ENCODE measurements around the gene BDNF.
"Not testable (repeated sequence)": the region's sequence is repeated elsewhere in the genome, so short reads cannot be mapped to it uniquely, and the experiment has no call there.

BDNF gene

GRCh38 chr11:27700351-27701301, at the start of gene BDNF:
Gene BDNF, minus strand, starts transcription at chr11:27700455. Its CDS starts 41,891 bp downstream, at chr11:27658564.
- DNase-seq: no peak

DNA sequence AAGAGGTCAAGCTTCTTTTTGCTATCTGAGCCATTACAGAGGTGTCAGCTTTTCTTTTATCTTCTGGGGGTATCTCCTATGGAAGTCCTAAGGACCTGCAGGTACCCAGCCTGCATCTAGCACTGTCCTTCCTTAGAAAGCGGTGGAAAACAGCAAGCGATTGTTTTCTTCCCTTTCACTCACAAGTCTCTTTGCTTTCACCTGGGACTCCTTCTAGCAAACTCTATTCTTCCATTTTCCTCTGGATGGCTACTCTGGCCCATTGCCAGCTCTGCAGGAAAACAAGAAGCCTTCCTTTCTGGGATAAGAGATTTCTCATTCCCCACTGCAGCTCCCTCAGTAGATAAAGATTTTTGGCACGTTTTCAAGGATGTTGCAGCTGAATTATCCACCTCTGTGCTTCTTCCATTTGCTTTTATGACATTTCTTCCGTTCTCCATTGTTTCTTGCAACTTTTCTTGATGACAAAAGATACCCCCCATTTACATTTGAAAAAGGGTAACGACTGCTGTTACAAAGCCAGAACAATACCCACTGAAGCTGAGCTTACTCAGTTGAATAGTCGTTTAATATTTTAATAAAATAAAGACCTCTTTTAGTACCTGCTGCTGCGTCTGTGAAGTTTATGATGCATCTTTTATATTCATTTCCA, 40.2 kb upstream of the BDNF start:
- no peak for DNase-seq

GRCh38 chr11:27735281-27735680, 35.0 kb upstream of the BDNF start:
- DNase-seq: no peak

DNA sequence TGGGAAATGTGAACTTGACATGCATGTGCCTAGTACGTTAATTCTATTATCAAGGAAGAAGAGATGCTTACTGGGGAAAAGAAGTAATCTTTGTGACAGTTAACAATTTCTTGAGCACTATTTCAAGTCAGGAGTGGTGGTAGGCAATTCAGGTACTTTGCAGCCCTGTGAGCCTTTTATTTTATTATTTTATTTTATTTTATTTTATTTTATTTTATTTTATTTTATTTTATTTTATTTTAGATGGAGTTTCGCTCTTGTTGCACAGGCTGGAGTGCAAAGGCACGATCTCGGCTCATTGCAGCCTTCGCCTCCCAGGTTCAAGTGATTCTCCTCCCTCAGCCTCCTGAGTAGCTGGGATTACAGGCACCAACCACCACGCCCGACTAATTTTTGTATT, 31.5 kb upstream of the BDNF start:
- DNase-seq: not testable (repeated sequence)

GRCh38 chr11:27726981-27727380, 26.7 kb upstream of the BDNF start:
- DNase-seq: no peak

- DNase-seq: no peak
These were observed 23.4 kb upstream of the BDNF start for GRCh38 chr11:27723687-27724086.

GRCh38 chr11:27722953-27723344, 22.7 kb upstream of the BDNF start:
- DNase-seq: no peak

DNA sequence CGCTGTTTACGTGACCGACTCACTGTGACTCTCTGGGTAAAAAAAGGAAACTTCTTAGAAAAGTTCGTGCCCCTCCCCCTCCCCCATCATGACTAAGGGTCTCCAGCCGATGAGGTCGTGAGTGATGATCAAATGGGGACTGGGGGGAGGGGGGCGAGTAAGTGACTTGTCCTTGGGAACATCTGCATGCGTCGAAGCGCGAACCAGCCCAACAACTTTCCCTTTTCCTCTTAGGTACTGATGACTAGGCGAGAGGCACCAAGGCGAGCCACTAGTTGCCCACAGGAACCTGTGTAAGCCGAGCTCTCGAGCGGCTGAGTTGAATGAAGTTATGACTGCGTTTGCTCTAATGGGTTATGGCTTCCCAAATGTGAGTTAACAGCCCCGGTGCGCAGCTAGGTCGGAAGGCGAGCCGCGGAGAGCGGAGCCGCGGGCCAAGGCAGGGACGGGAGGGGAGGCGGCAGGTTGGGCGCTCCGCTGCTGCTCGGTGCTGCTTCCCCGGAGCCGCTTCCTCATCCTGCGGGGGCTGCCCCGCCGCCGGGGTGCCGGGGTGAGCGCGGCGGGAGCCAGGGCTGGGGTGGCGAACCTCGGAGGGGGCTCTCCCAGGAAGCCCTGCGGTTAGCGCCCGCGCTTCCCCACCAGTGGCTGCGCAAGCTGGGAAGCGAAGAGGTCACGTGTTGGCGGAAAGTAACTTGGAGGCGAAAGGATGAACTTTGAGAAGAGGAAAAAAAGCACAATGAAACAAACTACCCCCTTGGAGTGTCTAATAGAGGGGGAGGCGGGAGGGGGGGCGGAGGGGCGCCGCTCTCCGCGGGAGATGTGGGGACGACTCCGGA, 22.1 kb upstream of the BDNF start:
- DNase-seq: no peak

DNA sequence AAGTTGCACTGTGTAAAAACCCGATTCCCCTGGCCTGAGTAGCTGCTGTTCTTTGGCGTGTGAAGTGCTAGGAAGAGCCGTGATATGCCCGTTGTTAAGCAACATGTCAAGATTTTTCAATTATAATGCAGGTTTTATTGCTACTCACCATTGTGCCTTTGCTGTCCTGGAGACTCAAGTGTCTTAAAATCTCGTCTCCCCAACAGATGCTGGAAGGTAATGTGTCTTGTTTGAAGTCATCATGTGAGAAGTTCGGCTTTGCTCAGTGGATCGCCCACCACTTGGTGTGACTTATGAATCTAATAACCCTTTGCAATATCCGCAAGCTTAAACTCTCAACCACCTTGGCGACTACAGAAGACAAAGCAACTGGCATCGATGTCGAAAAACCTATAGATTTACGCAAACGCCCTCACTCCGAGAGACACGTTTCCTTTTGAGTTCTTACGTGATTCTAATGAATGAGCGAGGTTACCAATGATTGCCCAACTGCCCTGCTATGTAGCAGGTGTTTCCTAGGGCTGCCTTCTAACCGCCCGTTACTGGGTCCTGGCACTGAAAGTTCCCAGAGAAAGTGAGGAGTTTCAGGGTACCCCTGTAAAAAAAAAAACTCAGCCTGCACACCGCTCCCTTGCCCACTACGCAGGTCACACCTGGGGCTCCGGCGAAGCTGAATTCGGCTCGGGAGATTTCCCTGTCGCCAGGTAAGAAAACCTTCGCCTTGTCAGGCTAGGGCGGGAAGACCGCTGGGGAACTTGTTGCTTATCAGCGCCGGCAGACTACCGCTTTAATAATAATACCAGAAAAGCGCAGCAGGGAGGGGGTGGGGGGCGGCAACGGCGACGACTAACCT, 21.2 kb upstream of the BDNF start:
- no peak for DNase-seq

DNA sequence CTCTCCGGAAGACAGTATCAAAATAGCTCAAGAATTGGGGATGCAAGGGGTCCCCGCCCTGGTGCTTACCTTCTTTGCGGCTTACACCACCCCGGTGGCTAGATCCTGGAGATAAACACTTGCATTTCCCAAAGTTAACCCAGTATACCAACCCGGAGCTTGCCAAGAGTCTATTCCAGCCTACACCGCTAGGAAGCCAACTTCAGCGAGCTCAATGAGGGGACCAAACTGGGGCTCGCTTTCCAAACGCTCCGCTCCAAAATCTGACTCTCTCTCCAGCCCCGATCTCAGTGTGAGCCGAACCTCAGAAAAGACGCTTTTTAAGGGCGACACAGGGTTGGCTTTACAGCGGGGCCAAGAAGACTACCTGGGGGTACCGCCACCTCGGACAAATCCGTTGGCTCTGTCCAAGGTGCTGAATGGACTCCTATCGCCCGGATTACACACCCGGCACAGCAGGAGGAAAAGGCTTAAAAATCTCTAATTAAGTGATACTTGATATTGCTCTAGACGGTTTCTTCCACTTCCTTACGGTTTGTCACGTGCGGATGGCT, 20.1 kb upstream of the BDNF start:
- no peak for DNase-seq

GRCh38 chr11:27719546-27719925, 19.3 kb upstream of the BDNF start:
- DNase-seq: no peak

DNA sequence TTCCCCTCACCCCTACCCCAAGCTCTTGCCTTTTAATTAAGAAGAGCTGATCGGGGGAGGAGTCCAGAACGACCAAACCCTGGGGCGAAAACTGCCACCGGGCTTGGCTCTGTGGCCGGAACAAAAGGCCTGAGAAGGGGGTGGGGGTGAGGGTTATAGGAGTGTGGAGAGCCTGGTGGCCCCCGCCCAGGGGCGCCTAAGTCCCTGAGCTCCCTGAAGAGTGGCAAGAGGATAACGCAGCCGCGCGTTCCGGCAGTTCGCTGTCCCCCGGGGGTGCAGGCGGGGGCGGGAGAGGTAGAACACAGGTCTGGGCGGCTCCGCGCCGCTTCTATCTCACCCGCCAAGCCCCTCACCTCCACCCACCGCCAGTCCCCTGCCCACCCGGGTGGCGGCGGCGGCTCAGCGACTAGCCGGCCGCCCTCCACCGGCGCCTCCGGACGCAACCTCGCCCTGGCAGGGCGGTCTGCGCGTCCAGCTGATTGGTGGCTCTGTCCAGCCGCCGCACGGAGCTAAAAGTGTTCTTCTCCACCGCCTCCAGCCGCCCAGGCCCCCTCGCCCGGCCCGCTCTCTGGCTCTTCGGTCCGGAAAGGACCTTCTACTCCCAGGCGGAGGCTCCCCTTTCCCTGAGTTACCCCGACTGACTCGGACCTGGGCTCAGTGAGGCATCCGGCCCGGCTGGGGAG, 18.7 kb upstream of the BDNF start:
- DNase-seq: no peak

DNA sequence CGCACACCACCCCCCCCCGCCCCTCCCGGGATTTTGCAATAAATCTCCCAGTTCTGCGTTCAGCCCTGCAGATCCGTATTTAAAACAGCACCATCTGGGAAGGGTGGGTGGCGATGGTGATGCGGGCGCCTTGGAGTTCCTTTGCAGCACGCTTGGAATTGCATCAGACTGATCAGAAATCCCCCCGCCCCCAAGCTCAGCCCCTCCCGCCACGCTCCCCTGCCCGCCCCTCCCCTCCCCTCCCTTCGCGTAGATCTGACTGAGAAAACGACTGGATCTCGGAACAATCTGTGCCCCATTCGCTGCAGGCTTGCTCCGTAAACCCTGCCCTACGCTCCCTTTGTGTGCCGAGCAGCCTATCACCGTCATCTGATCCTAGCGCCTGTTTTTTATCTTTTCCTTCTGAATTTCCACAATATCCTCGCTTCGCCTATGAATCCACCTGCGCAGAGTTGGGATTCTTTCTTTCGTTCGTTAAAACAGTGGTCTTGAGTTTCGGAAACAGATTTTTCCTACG, 18.1 kb upstream of the BDNF start:
- no peak for DNase-seq

DNA sequence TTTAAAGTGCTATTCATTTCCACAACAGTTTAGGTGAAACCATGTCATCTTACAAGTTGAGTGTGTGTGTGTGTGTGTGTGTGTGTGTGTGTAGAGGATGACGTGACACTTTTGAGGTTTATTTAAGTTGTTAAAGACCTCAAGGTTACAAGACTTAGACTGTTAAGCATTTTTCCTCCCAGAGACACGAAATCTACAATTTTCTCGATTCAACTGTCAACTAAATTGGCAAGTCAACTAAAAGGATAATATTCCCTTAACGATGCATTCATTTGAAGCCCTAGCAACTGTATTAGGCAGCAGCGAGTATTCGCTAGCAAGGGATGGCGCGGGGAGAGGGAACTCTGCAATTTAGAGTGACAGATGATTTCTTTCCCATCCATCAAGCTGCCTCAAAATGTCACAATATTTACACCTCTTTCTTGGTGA, 17.6 kb upstream of the BDNF start:
- no peak for DNase-seq

DNA sequence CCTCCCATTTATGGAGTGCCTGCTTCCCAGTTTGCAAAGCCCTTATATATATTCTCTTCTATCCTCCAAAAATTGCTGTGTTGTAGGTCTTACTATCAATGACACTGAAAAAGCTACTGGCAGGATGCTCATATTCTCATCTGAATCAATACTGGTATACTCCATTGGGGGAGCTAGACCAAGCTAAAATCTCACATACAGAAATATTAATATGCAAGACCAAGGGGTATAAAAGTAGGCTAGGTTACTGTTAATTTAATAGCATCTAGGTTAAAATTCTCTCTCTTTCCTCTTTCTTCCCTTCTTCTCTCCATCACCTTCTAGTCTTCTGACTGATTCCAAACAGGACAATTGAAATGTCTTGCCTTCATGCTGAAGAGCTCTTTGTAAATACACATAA, 17.1 kb upstream of the BDNF start:
- no peak for DNase-seq

GRCh38 chr11:27716835-27717234, 16.6 kb upstream of the BDNF start:
- DNase-seq: no peak

DNA sequence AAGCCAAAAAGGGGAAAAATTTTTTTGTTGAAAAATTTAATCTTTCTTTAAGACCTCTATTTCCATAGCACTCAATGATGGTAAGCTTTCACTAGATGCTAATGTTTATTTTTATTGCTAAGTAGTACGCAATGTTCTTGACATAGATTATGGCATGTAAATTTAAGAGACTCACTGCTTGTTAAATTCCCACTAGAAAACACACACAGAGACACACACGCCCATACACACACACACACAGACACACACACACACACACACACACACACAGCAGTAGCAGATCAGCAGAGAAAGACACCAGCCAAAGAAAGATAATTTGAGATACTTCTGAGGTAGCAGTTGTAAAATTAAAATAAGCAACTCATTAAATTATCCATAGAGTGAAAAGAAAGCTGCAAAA, 16.0 kb upstream of the BDNF start:
- DNase-seq: no peak

- no peak for DNase-seq
These were observed 11.5 kb upstream of the BDNF start for GRCh38 chr11:27711725-27712124.

DNA sequence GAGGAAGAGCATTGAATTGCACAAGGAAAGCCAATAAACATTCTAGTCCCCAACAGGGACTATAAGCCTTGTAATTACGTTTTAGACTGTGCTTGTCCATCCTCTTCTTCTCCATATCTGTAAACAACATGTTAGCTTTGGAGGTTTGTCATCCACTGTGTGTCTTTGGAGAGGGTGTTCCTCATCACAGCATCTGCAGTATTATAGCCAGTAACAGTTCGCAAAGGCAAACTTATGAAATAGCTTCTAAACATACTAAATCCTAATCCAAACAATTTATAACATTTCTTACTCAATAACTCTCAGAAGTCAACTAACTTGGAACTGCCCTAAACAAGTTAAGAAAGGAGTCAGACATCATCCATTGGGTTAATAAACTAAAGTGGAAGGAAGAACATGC, 10.3 kb upstream of the BDNF start:
- DNase-seq: no peak

DNA sequence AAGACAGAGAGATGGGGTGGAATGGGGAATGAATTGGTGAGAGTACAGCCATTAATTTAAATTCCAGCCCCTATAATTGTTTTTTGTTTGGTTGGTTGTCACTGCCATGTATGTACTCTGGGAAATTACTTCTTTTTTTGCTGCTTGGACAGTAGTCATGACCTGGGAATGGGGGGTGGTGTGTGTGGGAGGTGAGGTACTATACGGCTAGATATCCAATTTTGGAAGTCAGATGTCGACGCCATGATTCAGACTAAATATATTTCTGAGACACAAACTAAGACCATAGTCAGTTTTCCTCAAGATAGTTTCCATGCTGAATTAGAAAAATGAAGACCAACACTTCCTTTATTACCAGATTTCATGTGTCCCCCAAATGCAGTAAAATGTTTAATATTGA, 7.4 kb upstream of the BDNF start:
- DNase-seq: no peak

Measured in bone marrow (tissue), 2 donors.